Right lobe of liver (tissue), 6 donors: Measurements from ENCODE around the gene CCDC88C. TPM values are rescaled to one million over a fixed set of nuclear protein-coding genes. Genes with fewer than 3 reads are reported as not detected.
A peak's percentile ranks its signal among the peaks of the same experiment; 100 is the strongest.

ENCODE experiments used
- ATAC-seq, 4 donors: fragments of 200-7000 bp; cut with Tn5 transposase; one replicate each; pipeline ENCODE4 v1.9.1; 2020; ENCODE audit warnings: mild to moderate bottlenecking in 4 of 4, moderate library complexity in 4 of 4
- DNase-seq, 3 donors: peaks; one replicate each; pipeline ENCODE4 v3.0.0-alpha.2; 2020
- H3K27ac ChIP-seq, 3 donors: fragments of 200-600 bp; one replicate each; pipeline ENCODE4 v1.8.0; 2022
- H3K27me3 ChIP-seq, 2 donors: fragments of 200-600 bp; one replicate each; pipeline ENCODE4 v1.8.0; 2022
- H3K36me3 ChIP-seq, 4 donors: fragments of 200-600 bp; sonication (generic) in 1 of 4; one replicate each; pipeline versions ENCODE4 v1.5.1 to v1.8.0; 2017 to 2022; ENCODE audit warnings: control low read depth in 1 of 4
- H3K4me1 ChIP-seq, 4 donors: fragments of 200-600 bp; sonication (generic) in 1 of 4; one replicate each; pipeline versions ENCODE4 v1.5.1 to v1.8.0; 2017 to 2022; ENCODE audit warnings: control low read depth in 1 of 4
- H3K4me3 ChIP-seq, 3 donors: fragments of 200-600 bp; one replicate each; pipeline ENCODE4 v1.8.0; 2022
- H3K9me3 ChIP-seq, 4 donors: fragments of 200-600 bp; sonication (generic) in 1 of 4; one replicate each; pipeline versions ENCODE4 v1.5.1 to v1.8.0; 2017 to 2022; ENCODE audit warnings: control low read depth in 1 of 4
- CTCF ChIP-seq, 4 donors: fragments of 200-600 bp in 3 of 4; fragments of 450-650 bp in 1 of 4; IDR thresholded peaks; one replicate each; pipeline versions ENCODE4 v1.5.1 to v1.8.0; 2016 to 2022; ENCODE audit warnings: antibody characterized with exemption in 4 of 4, mild to moderate bottlenecking in 2 of 4
- POLR2A ChIP-seq: fragments of 450-650 bp; IDR thresholded peaks from one replicate; pipeline ENCODE4 v1.6.1; 2017; ENCODE audit warnings: antibody characterized with exemption, mild to moderate bottlenecking
- WGBS: methylation state at CpG from one replicate; pipeline ENCODE4 v1.1.6; 2018; ENCODE audit warnings: low coverage, low lambda C conversion rate; ENCODE audit not compliant: insufficient coverage; ENCODE audit errors: missing lambda C conversion rate; 5-methylcytosine and 5-hydroxymethylcytosine counted together
- intact Hi-C, 2 donors: fragments of 100-400 bp; cut with DNase I; formaldehyde crosslinking; loops; one replicate each; pipeline versions ENCODE4 v1.11.2 to v1.14.1; 2022
- total RNA-seq, 6 experiments: library from RNA; depleted of rRNA in 2 of 6; stranded (reverse); fragments of >200 nt in 2 of 6; fragmentation: NEBNext Ultra II Directional in 3 of 6; extraction: Animal tissue kit (Norgen Biotek cat#: 25700) in 3 of 6; gene quantifications; one replicate each; pipeline versions ENCODE4 v1.1.0 to v1.2.4, GENCODE V29; 2016 to 2023
- donor health status: DM: no; HTN: yes; CAD: no.
- donor health status: DM: no; HTN: no; CAD: no.
- donor health status: DM: no; HTN: no; CAD: no.
- donor health status: DM: no; HTN: yes; CAD: no.
- donor health status: DM: no; HTN: yes; CAD: no.

CCDC88C gene
- total RNA-seq, 6 experiments from 2014 or later, result 1.2 to 5.7 (median 3.1) TPM

GRCh38 chr14:91332986-91333649 lies 84.5 kb downstream of the CCDC88C start:
- ATAC-seq, result no peak

GRCh38 chr14:91332171-91332985 lies 85.2 kb downstream of the CCDC88C start:
- H3K27ac ChIP-seq, result peak overlapping the region in 1 of 3 donors; percentile 61
- peaks cover 0 to 19% (median 6%) of the 10 kb centered on the region in 4 donors for H3K4me1 ChIP-seq
- intact Hi-C loops, result no loop called here
- peak; percentile 65 to 84 (median 68) for DNase-seq
- no peak for TF ChIP-seq POLR2A
- TF ChIP-seq CTCF (IDR thresholded peaks at IDR 0.05), result no peak
- H3K27me3 ChIP-seq, result no peaks in the 10 kb centered on the region
- H3K36me3 ChIP-seq, result no peaks in the 10 kb centered on the region
- 24% methylated on average over 18 of the region's 19 CpGs for whole genome bisulfite sequencing
- H3K4me3 ChIP-seq, result no peak overlapping the region
- peak; percentile 62 to 77 (median 68) for ATAC-seq
- H3K9me3 ChIP-seq, result no peaks in the 10 kb centered on the region

More at GRCh38 chr14:91332986-91333649, 84.5 kb downstream of the CCDC88C start:
- Histone ChIP-seq H3K4me1 (peaks cover 0 to 19% (median 6%) of the 10 kb centered on the region in 4 donors), H3K9me3 (no peaks in the 10 kb centered on the region), H3K36me3 (peaks cover 0 to 2% (median 0%) of the 10 kb centered on the region in 4 donors), H3K27me3 (no peaks in the 10 kb centered on the region), H3K4me3 (no peak overlapping the region), H3K27ac (no peak overlapping the region)
- 74% methylated on average over 16 of the region's 17 CpGs for WGBS
- DNase-seq, result no peak
- intact Hi-C loops, result no loop called here
- TF ChIP-seq CTCF (IDR thresholded peaks at IDR 0.05), result no peak
- TF ChIP-seq POLR2A, result no peak

GRCh38 chr14:91331721-91332120 lies 85.9 kb downstream of the CCDC88C start:
- H3K4me1 ChIP-seq, result peaks cover 0 to 19% (median 6%) of the 10 kb centered on the region in 4 donors
- peak; percentile 37 to 83 (median 57) for ATAC-seq
- no peaks in the 10 kb centered on the region for H3K36me3 ChIP-seq
- peak overlapping the region in 1 of 3 donors; percentile 61 for H3K27ac ChIP-seq
- H3K27me3 ChIP-seq, result no peaks in the 10 kb centered on the region
- no peaks in the 10 kb centered on the region for H3K9me3 ChIP-seq
- 40% methylated on average over 2 of the region's 3 CpGs for WGBS
- no peak overlapping the region for H3K4me3 ChIP-seq
- intact Hi-C loops, result no loop called here
- TF ChIP-seq POLR2A, result no peak
- no peak for TF ChIP-seq CTCF (IDR thresholded peaks at IDR 0.05)
- DNase-seq, result peak in 2 of 3 donors; percentile 75 to 84

GRCh38 chr14:91330856-91331255 lies 86.8 kb downstream of the CCDC88C start:
- H3K4me3 ChIP-seq, result no peak overlapping the region
- intact Hi-C loops, result no loop called here
- no peaks in the 10 kb centered on the region for H3K9me3 ChIP-seq
- TF ChIP-seq POLR2A (no peak), CTCF (IDR thresholded peaks at IDR 0.05) (no peak)
- no peaks in the 10 kb centered on the region for H3K36me3 ChIP-seq
- peaks cover 0 to 19% (median 6%) of the 10 kb centered on the region in 4 donors for H3K4me1 ChIP-seq
- peak in 2 of 4 donors; percentile 12 for ATAC-seq
- no peak for DNase-seq
- WGBS, result 53% methylated on average over 8 of the region's 8 CpGs
- H3K27ac ChIP-seq, result no peak overlapping the region
- H3K27me3 ChIP-seq, result no peaks in the 10 kb centered on the region
